Measurements from ENCODE around the gene RUSC1. TPM values are rescaled to one million over a fixed set of nuclear protein-coding genes. Genes with fewer than 3 reads are reported as not detected.

RUSC1 gene
- total RNA-seq (2022) (44.1 and 44.4 TPM in 2 replicates), Bru-seq, nascent RNA (percentile 54 among the genes with signal in this experiment), BruChase-seq, experiment 1, labeled RNA remaining after a 2-hour chase (percentile 71 among the genes with signal in this experiment), BruChase-seq, experiment 2, labeled RNA remaining after a 6-hour chase (percentile 84 among the genes with signal in this experiment)
- long read RNA-seq, transcript RUSC1-203 (9 exons, 1,968 nt): major isoform, 17 of 88 reads
- long read RNA-seq, transcript RUSC1-201 (8 exons, 2,163 nt): minor isoform, 8 of 88 reads
- long read RNA-seq, transcript RUSC1-214 (8 exons, 1,700 nt): minor isoform, 8 of 88 reads
- long read RNA-seq, transcript RUSC1-202 (9 exons, 2,503 nt): minor isoform, 13 of 88 reads
- long read RNA-seq, partial matches to known transcripts: 14 of 88 reads
- long read RNA-seq, other reads (novel, unspliced or antisense): 27 of 88 reads

- peaks cover 76% of the 10 kb centered on the region for H3K36me3 Mint-ChIP-seq (ENCODE audit: insufficient read depth, unreplicated experiment)
- Histone ChIP-seq H3K4me1 (peaks cover 24% of the 10 kb centered on the region), H3K27me3 (replicated peaks; ENCODE audit: control insufficient read depth, insufficient read depth, low read length) (no peaks in the 10 kb centered on the region), H3K9me3 (no peaks in the 10 kb centered on the region), H3K36me3 (ENCODE audit: control insufficient read depth, insufficient read depth, low read length) (peaks cover 2% of the 10 kb centered on the region; the same call in 1 of the 2 replicates), H3K4me3 (ENCODE audit: low read depth, low read length) (no peak within 1 kb of the TSS)
- no peak for TF ChIP-seq CTCF (IDR thresholded peaks at IDR 0.05; ENCODE audit: insufficient read depth in 1 of 2, low read depth in 1 of 2, low read length in 1 of 2, severe bottlenecking in 1 of 2, unreplicated experiment in 1 of 2)
- H3K9me3 Mint-ChIP-seq (ENCODE audit: unreplicated experiment): no peaks in the 10 kb centered on the region
- BruUV-seq (replicated peaks): no TSS peak
- DNase-seq: no peak
- peak within 1 kb of the TSS; percentile 54 for H3K4me3 Mint-ChIP-seq (ENCODE audit: unreplicated experiment)
- H3K4me1 Mint-ChIP-seq (ENCODE audit: low read depth, unreplicated experiment): peaks cover 10% of the 10 kb centered on the region
- H3K27me3 Mint-ChIP-seq (ENCODE audit: insufficient read depth, unreplicated experiment): no peaks in the 10 kb centered on the region
- H3K27ac Mint-ChIP-seq (ENCODE audit: unreplicated experiment): peak within 1 kb of the TSS; percentile 73
- ChIA-PET POLR2A (no interaction called here), CTCF (interaction anchor here (0.6 to 3.1 kb wide), 2 partner anchors 16 to 70 kb away, joined by 3 to 34 read pairs; no protein-coding TSS in a partner anchor)
- intact Hi-C loops (cut with micrococcal nuclease; ENCODE audit: unreplicated experiment): loop anchor here (10.0 kb wide), 1 partner anchor 274 kb away; no protein-coding TSS in a partner anchor
Observed at GRCh38 chr1:155320661-155321617, at the start of gene RUSC1. TSS of gene RUSC1 (plus strand) at chr1:155320894. CDS start at chr1:155321774, 880 bp downstream.

- H3K36me3 Mint-ChIP-seq (ENCODE audit: insufficient read depth, unreplicated experiment): peaks cover 66% of the 10 kb centered on the region
- TF ChIP-seq CTCF (IDR thresholded peaks at IDR 0.05; ENCODE audit: insufficient read depth in 1 of 2, low read depth in 1 of 2, low read length in 1 of 2, severe bottlenecking in 1 of 2, unreplicated experiment in 1 of 2): no peak
- ChIA-PET CTCF (interaction anchor here (0.6 to 1.9 kb wide), 11 partner anchors 11 to 100 kb away, joined by 3 to 33 read pairs (median 7); partner anchors contain the start of genes ENTREP3, FDPS, KRTCAP2 and SCAMP3), POLR2A (interaction anchor here (0.6 to 2.0 kb wide), 14 partner anchors 11 to 587 kb away, joined by 3 to 18 read pairs (median 6); partner anchors contain the start of genes ENTREP3, FDPS, SCAMP3 and SYT11)
- Histone ChIP-seq H3K27me3 (replicated peaks; ENCODE audit: control insufficient read depth, insufficient read depth, low read length) (no peaks in the 10 kb centered on the region), H3K9me3 (no peaks in the 10 kb centered on the region), H3K36me3 (ENCODE audit: control insufficient read depth, insufficient read depth, low read length) (peaks cover 10% of the 10 kb centered on the region), H3K4me1 (0 out of 2 replicates have a peak, but pooled peaks cover 8% of the 10 kb centered on the region), H3K4me3 (ENCODE audit: low read depth, low read length) (peak overlapping the region; percentile 75)
- H3K27ac Mint-ChIP-seq (ENCODE audit: unreplicated experiment): peak overlapping the region; percentile 87
- H3K9me3 Mint-ChIP-seq (ENCODE audit: unreplicated experiment): no peaks in the 10 kb centered on the region
- H3K27me3 Mint-ChIP-seq (ENCODE audit: insufficient read depth, unreplicated experiment): no peaks in the 10 kb centered on the region
- intact Hi-C loops (cut with micrococcal nuclease; ENCODE audit: unreplicated experiment): loop anchor here (1.0 kb wide), 4 partner anchors 10 to 51 kb away; partner anchors contain the start of gene SCAMP3
- BruUV-seq (replicated peaks): TSS peak; percentile 81
- DNase-seq: no peak
- H3K4me1 Mint-ChIP-seq (ENCODE audit: low read depth, unreplicated experiment): peaks cover 18% of the 10 kb centered on the region
- H3K4me3 Mint-ChIP-seq (ENCODE audit: unreplicated experiment): peak overlapping the region; percentile 97
Observed at GRCh38 chr1:155272466-155273342, 48.0 kb upstream of the RUSC1 start.
